WTC11 (cell line): ENCODE data around the gene TRIM26.

Experiments used
- CTCF ChIP-seq: fragments of 200-600 bp; IDR thresholded peaks from 2 replicates; pipeline ENCODE4 v1.8.0; 2022; ENCODE audit warnings: antibody characterized with exemption
- GABPB1 ChIP-seq: sonication (generic); formaldehyde crosslinking; IDR thresholded peaks from 2 replicates; pipeline ENCODE4 v1.8.1; 2023; ENCODE audit warnings: mild to moderate bottlenecking, missing genetic modification reagents
- JAZF1 ChIP-seq: fragments of 250-450 bp; sonication (Bioruptor Pico); IDR thresholded peaks from 2 replicates; pipeline ENCODE4 v1.9.0; 2021; ENCODE audit warnings: moderate library complexity, mild to moderate bottlenecking, inconsistent platforms
- MAX ChIP-seq: sonication (generic); formaldehyde crosslinking; IDR thresholded peaks from 2 replicates; pipeline ENCODE4 v1.8.0; 2022; ENCODE audit warnings: mild to moderate bottlenecking, missing genetic modification reagents
- SP1 ChIP-seq: sonication (generic); formaldehyde crosslinking; conservative IDR thresholded peaks from 2 replicates; pipeline ENCODE4 v1.8.1; 2022; ENCODE audit warnings: missing genetic modification reagents

GRCh38 chr6:30206799-30207618, 6.2 kb downstream of the TRIM26 start:
- TF ChIP-seq CTCF (no peak), MAX (peak; percentile 54; the same call in 1 of the 2 replicates), SP1 (CRISPR knock-in tag) (no peak), JAZF1 (no peak), GABPB1 (CRISPR knock-in tag) (no peak)
